Stimulated activated CD4-positive, alpha-beta T cell treated with anti-CD3 and anti-CD28 coated beads, Interleukin-4, amount 100 ng/mL, for 24 hours (primary cell): ENCODE data around the gene RNF125.
"Not testable (repeated sequence)": the region's sequence is repeated elsewhere in the genome, so short reads cannot be mapped to it uniquely, and the experiment has no call there.

Experiments used
- DNase-seq: peaks from one replicate; pipeline ENCODE4 v3.0.0-alpha.2; 2020

The RNF125 gene

DNA sequence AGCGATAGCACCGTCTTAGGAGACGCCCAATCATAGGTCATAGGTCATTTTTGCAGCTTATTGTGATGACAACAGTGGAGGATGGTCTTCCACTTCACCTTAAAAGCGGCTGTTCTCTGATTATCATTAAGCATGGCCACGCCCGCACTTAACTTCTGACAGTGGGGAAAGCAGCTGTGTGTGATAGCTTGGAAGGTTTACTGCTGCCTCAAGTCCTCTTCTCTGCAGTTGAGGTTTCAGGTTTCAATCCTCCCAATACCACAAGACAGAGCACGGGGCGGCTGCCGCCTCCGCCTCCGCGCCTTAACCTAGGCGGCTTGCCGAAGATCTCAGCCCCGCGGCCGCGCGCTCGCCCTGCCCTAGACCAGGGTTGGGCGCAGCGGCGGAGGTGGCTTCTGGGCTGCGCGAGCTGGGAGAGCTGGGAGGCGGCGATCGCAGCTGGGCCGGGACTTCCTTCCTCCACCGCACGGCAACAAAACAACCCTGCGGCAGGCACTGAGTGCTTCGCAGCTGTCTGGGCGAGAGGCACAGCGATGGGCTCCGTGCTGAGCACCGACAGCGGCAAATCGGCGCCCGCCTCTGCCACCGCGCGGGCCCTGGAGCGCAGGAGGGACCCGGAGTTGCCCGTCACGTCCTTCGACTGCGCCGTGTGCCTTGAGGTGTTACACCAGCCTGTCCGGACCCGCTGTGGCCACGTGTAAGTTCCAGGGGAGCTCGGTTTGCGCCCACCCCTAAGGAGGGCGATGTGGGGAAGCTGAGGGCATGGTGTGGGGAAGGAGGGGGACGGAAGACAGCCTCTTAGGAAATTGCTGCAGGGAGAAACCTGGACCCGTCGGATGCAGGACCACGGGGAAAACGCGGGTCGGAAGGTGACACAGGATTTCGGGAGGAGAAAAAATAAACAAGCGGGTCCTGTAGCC, at the start of gene RNF125:
Gene RNF125, plus strand, starts transcription at position 495 of the 920 bp plus-strand sequence. Its CDS starts 39 bp downstream, at position 534.
- peak; percentile 84 for DNase-seq

DNA sequence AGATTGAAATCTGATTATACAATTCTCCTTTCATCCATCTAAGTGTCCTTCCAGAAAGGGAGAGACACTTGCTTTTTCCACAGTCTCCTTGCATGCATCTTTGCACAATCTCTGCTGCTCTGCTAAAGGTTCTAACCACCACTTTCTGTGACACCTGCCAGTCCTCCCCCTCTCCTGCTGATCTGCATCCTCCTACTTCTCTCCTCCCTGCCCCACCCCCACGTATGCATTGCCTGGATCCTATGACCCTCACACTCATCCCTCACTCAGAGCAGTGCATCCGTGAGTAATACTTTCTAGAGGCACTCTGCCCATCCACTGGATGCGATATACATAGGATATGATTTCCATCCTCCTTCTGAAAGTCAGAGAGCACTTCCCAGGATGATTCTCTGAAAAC, 48.0 kb upstream of the RNF125 start:
- no peak for DNase-seq

DNA sequence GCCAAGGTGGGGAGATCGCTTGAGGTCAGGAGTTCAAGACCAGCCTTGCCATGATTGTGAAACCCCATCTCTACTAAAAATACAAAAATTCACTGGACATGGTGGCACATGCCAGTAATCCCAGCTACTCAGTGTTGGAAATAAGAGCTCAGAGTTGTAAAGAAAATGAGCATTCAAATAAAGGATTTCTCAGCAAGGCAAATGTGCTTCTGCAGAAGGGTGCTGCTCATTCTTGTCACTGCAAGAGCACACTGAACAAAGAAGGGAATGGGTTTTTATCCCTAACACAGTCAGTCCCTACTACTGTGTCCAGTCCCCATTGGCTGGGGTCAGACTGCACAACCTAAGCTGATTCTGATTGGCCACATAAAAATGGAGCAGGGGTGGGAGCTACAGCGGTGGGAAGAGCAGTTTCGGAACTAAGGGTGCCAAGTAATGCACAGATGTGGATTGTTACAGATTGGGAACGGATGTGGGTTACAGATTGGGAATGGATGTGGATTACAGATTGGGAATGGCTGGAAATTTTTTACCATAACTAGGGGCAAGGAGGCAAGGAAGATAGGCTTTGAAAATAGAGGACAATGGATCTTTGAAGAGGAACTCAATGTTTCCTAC, 44.6 kb upstream of the RNF125 start:
- no peak for DNase-seq

DNA sequence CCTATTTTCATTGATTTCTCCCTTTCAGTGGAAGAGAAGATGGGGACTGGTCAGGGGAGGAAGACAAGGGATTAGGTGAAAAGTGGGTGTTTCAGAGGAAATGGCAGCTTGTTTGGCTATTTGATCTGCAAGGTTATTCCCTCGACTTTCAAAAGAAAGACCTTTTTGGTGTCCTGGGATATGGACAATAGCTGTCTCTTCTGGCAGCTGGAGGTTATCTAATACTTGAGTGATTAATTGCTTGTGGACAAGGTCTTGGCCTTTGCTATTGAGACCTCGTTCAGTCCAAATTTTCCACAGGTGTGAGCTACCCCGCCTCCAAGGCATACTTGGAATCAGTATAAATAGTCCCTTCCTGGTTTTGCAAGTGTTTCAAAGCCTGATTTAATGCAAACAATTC, 42.4 kb upstream of the RNF125 start:
- DNase-seq = no peak

DNA sequence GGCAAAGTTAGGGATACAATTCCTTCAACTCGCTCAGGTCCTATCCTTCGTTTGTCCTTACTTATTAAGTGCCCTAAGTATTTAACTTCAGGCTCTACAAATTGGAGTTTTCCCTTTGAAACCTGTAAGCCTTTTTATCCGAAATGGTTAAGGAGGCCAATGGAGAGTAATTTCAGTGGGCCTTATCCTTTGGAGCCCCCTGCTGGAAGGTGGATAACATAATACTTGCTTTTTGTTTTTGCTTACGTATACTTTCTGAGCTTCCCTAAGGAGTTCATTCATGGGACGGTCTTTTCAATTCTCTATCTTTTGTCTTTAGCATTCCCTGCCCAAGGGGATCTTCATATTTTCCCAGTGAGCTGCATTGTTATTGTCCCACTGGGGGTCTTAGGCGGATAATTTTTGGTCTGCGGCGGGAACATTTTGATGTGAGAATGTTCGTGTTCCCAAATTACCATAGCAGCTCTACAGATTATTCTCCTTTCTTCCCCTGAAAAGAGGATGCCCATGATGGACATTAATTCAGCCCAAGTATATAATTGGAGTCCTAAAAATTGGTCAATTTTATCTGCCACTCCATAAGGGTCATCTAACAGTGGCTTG, 41.3 kb upstream of the RNF125 start:
- DNase-seq = peak; percentile 29

DNA sequence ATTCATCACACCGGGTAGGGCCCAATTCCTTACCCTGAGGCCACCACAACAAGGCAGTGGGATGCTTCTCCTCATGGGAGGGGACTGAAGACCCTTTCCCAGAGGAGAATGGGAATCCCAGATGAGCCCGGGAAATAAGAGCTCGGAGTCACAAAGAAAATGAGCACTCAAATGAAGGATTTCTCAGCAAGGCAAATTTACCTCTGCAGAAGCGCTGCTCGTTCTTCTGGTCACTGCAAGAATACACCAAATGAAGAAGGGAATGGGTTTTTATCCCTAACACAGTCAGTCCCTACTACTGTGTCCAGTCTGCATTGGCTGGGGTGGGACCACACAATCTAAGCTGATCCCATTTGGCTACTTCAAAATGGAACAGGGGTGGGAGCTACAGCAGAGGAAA, 40.0 kb upstream of the RNF125 start:
- no peak for DNase-seq

DNA sequence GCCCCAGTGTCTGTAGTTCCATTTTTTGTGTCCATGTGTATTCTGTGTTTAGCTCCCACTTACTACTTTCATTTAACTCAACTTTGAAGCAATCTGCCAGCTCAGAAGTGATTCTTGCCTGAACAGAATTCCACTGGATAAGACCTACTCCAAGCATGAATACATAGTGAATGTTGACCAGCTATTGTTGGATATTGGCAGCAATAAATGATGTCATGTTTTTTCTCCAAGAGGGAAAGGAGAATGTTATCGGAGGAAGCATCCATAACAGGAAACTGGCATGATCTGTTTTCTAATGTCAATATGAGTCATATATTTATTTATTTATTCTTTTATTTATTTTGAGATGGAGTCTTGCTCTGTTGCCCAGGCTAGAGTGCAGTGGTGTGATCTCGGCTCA, 38.9 kb upstream of the RNF125 start:
- no peak for DNase-seq

DNA sequence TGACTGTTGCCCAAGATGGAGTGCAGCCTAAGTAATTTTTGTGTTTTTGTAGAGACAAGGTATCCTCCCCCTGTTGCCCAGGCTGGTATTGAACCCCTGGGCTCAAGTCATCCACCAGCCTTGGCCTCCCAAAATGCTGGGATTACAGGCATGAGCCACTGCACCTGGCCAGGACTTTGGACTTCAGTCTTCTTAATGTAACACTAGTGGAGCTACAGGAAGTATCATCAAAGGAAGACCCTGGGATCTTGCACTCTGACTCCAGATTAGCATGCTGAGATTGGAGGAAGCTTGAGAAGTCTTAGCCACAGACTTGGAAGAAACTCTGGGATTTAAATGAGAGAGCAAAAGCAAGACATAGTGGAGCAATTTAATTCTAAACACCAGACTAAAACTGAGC, 37.8 kb upstream of the RNF125 start:
- DNase-seq = no peak

DNA sequence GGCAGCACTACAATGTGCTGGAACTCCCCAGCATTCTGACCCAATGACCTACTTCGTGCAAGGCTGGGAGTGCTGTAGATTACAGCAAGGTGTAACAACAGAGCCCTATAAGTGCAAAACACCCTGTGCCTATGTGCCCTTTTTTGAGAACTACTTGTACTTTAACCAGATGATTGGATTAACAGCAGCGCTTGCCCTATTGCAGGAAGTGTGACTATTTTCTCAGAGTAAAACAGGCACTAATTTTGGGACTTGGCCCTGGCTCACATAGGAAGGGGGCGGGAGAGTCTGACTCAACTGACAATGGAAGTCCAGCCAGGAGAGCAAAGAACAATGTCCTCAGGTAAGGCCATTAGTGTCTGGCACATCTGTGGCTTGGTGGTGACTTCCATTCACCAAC, 35.6 kb upstream of the RNF125 start:
- DNase-seq = no peak

DNA sequence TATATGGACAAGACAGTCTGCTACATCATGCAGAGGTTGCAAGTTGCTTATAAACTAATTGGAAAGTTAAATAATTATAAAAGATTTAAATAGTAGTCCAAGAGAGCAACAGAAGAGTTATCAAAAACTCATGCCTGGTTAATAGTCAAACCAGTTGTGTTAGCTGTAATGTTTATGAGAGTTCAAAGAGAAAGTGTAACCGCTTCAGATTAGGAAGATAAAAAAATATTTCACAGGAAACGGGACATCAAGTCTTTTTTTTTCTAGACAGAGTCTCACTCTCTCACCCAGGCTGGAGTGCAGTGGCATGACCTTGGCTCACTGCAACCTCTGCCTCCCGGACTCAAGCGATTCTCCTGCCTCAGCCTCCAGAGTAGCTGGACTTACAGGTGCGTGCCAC, 34.6 kb upstream of the RNF125 start:
- DNase-seq = no peak

DNA sequence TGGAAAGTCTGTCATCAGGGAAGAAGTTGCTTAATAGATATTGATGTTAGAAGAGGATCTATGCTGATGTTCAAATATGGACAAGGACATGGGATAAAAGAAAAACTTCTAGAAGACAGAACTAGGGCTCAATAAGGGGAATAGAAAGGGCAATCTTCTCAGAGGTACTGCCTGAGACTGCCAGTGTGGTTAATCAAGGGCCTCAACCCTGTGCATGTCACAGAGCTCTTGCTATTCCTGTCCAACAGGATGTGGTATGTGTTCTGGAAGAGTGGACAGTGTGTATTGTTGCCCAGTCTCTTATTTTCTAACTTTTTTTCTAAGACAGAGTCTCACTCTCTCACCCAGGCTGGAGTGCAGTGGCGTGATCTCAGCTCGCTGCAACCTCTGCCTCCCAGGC, 27.8 kb upstream of the RNF125 start:
- no peak for DNase-seq

DNA sequence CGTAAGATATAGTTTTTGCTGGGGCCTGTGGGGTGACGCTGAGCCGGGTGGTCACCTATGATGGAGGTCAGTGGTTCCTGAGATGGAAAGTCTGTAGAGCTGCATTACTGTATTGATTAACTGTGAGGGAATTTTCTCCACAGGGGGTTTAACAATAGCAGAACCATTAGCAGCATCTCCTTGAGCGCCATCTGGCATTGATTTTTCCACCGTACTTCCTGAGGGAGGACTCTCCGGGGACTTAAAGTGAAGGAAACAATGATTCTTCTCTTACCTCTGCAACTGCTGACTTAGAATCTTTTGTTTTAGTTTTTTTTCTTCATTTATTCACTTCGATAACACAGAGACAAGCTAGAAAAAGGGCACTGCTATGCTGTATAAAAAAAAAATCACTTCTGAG, 22.6 kb upstream of the RNF125 start:
- DNase-seq = no peak

DNA sequence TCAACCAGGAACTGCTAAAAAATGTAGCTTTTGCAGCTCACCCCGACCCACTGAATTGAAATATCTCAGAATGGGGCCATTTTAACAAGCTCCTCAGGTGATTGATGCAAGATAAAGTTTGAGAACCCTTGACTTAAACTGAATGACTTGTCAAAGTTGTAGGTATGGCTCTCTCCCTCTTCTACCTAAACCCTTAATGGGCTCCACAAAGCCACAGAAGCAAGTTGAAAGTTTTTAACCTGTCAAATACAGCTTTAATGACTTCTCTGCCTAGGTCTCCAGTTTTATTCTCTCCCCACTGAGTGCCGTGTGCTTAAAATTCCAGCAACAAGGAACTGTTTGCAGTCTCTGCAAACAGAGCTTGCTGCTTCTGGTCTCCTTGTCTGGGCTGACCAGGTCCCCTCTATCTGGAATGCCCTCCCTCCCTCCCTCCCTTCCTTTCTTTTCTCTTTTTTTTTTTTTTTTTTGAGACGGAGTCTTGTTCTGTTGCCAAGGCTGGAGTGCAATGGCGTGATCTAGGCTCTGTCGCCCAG, 19.7 kb upstream of the RNF125 start:
- no peak for DNase-seq

DNA sequence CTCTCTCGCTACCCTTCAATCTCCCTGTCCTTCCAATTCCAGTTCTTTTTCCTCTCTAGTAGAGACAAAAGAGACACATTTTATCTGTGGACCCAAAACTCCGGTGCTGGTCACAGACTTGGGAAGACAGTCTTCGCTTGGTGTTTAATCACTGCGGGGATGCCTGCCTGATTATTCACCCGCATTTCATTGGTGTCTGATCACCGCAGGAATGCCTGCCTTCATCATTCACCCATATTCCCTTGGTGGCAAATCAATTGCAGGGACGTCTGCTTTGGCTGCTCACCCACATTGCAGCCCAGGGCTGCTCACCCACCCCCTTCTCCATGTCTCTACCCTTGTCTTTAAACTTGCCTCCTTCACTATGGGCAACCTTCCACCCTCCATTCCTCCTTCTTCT, 17.5 kb upstream of the RNF125 start:
- not testable (repeated sequence) for DNase-seq

DNA sequence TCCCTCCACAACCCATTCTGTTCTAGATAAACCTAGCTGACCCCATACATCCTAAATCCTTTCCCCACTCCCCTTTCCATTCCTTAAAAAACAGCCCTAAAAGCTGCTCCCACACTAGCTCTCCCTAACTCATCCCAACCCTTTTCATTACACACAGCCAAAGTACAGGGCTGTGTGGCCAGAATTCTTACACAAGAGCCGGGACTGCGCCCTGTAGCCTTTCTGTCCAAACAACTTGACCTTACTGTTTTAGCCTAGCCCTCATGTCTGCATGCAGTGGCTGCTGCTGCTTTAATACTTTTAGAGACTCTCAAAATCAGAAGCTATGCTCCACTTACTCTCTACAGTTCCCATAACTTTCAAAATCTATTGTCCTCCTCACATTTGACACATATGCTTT, 14.8 kb upstream of the RNF125 start:
- DNase-seq = not testable (repeated sequence)

DNA sequence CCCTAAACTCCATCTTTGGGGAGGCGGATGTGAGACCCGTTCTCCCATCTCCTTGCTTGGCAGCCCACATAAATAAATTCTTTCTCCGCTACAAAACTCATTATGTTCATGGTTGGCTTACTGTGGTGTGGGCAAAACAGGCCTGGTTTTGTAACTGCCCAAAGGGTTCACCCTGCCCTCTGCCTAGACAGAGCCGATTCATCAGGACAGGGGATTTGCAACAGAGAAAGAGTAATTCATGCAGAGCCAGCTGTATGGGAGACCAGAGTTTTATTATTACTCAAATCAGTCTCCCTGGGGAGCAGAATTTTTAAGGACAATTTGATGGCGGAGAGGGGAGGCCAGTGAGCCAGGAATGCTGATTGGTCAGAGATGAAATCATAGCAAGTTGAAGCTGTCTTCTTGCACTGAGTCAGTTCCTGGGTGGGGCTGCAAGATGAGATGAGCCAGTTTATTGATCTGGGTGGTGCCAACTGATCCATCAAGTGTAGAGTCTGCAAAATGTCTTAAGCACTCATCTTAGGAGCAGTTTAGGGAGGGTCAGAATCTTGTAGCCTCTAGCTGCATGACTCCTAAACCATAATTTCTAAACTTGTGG, 8.4 kb upstream of the RNF125 start:
- no peak for DNase-seq

DNA sequence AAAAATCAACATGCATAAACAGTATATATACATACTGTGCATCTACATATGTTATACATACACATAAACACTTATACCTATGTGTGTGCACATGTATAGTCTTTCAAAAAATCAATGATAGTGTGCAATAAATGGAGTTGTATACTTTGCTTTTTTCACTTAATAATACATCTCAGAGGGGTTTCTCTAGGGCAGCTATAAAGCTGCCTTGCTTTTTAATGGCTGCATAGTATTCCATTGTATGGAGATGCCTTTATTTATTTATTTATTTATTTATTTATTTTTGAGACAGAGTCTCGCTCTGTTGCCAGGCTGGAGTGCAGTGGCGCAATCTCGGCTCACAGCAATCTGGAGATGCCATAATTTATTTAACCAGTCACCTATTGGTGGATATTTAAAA, 7.4 kb upstream of the RNF125 start:
- no peak for DNase-seq

DNA sequence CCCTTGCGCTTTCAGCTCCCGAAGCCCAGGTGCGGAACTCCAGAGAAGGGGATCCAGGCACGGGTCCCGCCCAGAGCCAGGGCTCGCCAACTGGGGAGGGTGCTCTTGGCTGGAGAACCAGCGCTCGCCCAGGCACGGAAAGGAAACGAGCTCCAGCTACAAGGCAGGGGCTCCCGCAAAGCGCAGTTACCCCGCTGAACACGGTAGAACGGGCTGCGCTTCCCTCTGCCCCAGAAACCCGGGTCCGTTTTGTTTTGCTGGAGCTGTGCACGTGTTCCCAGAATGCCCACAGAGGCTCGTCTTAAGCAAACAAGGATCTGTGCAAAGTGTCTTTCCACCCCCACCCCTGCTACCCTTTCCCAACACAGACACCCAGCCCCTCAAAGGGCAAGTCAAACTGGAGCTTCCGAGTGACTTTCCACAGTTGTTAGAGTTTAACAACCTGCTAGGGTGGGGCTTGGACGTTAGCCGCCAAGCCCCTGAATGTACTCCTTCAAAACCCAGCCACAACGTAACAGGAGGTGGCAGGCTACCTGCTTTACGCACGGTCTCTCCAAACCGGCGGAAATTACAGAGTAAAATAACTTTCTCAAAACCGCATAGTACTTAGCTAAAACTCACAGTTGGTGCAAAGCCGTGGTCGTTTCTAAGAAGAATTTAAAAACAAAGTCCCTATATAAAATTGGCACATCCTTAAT, 775 bp downstream of the RNF125 start:
- DNase-seq = peak; percentile 51

DNA sequence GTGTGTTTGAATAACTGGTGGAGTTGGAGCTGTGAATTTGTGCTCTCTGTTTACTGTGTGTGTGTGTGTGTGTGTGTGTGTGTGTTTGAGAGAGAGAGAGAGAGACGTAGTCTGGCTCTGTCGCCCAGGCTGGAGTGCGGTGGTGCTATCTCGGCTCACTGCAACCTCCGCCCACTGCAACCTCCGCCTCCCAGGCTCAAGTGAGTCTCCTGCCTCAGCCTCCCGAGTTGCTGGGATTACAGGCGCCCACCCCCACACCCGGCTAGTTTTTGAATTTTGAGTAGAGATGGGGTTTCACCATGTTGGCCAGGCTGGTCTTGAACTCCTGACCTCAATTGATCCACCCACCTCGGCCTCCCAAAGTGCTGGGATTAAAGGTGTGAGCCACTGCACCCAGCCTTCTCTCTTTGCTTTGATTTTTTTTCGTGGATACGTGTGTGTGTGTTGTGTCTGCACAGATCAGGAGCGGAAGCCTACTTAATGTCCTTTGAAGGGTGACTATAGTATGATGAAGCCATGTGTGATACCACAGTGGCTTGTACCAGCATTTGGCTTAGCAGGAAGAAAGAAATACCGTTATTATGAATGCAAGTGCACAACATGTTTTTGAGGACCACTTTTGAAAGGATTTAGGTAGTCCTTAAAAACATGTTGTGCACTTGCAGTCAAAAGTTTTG, 1.5 kb downstream of the RNF125 start:
- DNase-seq = peak; percentile 49

DNA sequence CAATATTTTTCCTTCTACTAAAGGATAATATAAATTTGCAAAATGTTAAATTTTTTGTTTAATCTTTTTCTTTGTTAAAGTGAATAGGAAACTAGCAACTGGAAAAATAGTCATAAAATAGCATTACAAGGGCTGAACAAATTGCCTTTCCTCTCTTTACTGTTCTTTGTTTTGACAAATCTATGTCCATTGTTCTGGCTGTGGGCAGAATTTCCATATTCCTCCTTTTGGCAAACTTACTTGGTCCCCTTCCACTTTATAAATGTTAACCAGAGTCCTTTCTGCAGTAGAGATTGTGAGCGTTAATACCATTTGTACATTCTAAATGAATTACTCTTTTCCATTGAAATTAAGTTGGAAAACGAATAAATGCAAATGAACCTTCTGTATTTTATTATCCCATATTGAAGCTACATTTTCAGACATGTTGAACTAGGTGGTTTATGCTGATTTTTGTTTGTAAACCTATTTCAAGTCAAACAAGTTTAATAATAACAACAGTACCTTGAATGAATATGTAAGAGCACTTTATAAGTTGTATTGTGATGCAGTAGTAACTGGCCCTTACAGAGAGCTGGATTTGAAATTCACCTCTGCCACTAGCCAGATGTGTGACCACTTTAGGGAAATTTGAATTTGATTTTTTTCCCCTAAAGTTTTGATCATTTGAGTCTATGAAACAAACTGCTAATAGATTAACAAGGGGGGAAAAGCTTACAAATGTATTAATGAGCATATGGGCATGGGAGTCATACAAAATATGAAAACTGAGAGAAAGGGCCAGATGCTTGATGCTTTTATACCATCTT, 3.3 kb downstream of the RNF125 start:
- no peak for DNase-seq

DNA sequence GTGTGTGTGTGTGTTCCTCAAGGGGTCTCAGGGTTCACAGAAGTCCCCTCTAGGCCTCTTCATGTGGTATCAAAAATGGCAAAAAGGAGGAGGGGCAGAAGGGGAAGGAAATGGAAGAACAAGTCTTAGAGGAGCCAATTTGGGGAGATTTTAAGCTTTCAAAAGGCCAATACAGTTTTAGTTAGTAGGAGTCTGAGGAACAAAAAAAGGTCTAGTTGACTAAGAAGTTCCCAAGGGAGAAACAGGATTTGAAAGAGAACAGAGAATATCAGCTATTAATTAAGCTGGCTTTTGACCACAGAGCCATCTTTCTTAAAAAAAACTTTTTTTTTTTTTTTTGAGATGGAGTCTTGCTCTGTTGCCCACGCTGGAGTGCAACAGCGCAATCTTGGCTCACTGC, 7.1 kb downstream of the RNF125 start:
- DNase-seq = no peak
